GM11168 (cell line): ENCODE results near the gene RASSF7.

ENCODE experiments used
- in situ Hi-C: fragments of 300-500 bp; cut with MboI; formaldehyde crosslinking; loops from one replicate; pipeline ENCODE4 v1.12.0; 2022; ENCODE audit warnings: low sequenced_read_pairs; ENCODE audit not compliant: unreplicated experiment

Gene RASSF7

DNA sequence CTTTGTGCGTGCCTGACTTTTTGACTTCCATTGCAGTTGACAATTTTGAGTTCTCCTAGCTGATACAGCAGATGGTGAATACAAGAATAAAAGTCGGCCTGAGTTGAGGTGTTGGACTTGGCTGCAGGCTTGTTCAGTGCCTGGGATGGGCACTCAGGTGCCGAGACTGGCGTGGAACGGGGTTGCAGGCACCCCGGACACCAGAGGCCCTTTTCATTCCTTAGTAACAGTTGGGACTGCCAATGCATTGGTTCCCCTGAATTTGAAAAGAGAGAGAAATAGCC is 16.8 kb downstream of the RASSF7 start:
- in situ Hi-C loops, result no loop called here

DNA sequence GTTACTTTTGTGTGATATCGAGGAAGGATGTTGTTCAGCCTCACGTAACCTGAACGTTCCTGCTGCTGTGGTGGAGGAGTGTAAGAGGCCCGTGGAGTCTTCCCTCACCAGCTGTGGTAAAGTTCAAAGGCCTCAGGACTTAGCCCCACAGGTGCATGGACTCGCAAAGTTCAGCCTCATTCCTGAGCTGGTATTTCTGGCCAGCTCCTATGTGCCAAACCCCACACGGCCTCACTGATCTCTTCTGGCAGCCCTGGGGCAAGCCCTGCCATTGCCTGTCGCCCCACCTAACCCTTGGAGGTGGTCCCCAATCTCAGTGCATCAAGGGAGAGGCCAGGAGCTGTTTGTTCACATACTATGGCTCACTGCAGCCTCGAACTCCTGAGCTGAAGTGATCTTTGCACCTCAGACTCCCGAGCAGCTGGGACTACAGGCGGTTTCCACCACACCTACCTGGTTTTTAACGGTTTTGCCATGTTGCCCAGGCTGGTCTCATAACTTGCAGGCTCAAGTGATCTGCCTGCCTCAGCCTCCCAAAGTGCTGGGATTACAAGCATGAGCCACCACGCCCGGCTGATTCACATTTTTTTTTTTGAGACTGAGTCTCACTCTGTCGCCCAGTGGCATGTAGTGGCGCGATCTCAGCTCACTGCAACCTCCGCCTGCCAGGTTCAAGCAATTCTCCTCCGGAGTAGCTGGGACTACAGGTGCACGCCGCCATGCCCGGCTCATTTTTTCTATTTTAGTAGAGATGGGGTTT is 17.7 kb downstream of the RASSF7 start:
- in situ Hi-C loops, result no loop called here

DNA sequence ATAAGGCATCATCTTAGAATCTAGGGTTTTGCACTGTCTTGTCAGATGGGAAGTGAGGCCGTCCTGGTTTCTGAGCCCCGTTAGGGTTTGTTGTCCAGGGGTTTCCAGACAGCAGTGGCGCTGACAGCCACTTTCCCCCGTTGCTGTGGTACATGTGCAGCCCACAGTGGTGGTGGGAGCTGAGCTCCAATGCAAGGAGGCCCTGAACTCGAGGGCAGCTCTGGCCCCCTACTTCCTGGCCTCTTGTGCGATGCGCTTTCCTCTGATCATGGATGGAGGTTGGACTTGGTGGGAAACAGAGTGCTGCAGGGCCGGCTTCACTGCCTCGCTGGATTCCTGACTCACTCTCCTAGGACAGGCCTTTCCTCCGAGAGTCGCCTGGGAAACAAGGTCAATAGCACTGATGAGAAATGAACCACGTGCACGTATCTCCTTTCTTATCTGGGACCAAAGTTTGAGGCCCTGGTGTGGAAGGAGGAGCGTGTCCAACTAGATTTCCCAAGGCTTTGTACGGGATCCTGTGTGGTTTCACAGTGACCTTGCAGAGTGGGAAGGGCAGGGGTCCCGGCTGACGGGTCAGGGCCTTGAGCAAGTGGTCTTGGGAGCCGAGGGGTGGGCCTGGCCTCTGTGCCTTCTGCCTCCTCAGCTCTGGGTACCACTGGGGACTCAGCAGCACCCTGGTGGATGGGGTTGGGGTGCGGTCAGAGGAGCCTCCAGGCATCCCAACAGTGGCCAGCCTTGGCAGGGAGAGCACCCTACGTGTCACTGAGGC is 19.2 kb downstream of the RASSF7 start:
- in situ Hi-C loops, result no loop called here

DNA sequence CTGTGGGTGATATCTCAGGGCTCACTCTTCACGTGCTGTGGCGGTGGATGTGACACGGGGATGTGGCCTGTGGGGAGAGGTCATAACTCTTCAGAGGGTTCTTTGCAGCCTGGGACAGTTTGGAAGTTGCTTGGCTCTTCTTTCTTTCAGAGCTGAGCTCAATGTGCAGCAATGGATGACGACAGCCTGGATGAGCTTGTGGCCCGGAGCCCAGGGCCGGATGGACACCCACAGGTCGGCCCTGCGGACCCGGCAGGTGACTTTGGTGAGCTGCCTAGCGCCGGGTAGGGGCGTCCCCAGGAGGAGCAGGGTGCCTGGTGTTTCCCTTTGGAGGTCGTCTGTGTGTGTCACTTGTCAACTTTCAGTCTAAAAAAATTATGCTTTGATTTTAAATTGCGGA is 20.6 kb downstream of the RASSF7 start:
- in situ Hi-C loops, result no loop called here

DNA sequence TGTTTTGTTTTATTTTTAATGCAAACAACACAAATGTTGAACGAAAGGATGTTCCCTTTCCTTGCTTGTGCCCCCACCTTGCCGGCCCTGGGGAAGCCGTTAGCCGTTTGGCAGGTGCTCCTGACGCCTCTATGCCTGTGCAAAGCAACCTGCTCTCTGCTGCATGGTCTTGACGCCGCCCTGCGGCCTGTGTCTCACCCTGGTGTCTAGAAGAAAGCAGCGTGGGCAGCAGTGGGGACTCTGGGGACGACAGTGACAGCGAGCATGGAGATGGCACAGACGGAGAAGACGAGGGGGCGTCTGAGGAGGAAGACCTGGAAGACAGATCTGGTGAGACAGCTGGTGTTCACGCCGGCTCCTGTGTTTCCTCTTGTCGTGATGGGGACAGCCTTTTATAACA is 21.0 kb downstream of the RASSF7 start:
- in situ Hi-C loops, result no loop called here

DNA sequence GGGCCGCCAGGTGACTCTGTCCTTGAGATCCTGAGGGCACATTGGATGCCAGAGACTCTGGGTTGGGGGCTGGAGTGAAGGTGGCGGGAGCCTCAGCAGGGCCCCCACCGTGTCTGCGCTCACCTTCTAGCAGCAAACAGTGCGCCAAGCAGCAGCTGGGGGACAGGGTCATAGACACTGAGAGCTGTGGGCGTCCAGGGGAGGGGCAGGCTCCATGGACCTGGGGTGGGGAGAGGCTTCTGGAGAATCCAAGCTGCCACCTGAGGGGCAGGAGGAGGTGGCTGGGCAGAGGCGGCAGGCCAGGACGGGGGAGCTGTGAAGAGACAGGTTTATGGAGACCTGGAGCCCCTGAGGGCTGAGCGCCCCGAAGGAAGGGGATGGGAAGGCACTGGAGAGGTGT is 23.5 kb downstream of the RASSF7 start:
- in situ Hi-C loops, result no loop called here

DNA sequence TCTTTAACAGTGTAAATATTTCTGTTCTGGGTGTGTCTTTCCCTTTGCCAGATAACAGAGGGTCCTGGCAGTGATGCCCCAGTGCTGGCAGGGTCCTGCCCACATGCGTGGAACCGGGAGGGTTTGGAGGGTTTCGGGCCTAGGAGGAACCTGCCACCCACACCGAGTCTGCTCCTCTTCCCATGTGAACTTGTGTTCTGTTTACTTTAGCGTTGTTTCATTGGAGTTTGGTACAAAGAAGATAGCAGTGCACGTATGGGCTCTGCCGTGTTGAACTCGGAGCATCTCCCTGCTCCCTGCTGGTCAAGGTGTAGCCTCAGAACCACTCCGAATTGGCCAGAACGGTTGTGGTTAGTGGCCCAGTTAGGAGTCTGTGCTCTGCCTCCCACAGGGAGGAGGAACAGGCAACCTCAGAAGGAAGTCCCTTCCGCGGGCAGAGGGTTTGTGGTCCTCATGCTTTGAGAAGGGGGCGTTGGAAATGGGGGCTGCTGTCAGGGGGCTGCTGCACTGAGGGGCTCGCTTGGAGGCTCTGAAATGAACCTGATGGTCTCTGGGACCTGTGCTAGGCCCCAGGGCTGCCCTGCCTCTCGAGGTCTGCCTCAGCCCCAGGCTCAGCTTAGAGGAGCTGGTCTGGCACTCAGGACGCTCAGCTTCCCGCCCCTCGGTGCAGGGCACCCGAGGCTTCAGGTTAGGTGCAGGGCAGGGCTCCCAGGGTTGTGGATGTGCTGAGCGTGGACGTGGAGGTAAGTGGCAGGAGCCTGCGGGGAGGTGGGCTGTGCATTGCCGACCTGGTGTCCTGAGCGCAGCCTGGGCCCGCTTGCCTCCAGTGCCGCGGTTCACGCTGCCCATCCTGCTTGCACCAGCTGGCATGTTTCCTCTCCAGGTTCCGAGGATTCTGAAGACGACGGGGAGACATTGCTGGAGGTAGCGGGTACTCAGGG is 25.9 kb downstream of the RASSF7 start:
- in situ Hi-C loops, result no loop called here

DNA sequence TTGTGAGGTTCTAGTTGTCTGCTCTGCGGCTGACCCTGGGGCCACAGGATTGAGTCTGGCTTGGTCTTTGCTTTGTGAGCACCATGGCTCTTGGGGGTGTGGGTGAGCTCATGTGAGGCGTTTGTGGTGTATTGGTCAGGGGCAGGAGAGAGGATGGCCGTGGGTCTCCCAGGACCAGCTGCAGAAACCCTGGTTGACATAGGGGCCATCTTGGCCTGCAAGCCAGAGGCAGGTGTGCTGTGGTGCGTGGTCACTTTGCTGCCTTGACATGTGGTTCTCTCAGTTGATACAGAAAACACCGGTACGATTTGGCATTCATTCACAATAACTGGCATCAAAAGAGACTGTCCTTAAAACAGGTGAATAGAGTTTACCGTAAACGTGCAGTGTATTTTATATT is 26.8 kb downstream of the RASSF7 start:
- in situ Hi-C loops, result no loop called here

DNA sequence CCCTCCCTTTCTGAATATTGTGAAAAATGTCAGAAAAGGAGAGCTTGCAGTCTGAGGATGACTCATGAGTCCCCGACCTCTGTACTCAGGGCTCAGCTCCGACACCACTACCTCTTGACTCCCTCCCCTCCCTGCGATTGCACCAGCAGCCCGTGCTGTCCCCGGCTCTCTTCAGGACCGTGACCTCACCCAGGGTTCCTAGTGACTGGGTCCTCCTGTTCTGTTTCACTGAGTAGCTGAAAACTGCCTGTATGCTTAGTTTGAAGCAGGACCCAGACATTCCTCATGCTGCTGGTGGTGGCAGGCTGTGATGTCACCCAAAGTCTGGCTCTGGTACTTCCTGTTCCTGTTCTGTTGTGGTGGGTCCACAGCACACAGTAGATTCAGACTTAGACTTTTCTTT is 27.2 kb downstream of the RASSF7 start:
- in situ Hi-C loops, result no loop called here

DNA sequence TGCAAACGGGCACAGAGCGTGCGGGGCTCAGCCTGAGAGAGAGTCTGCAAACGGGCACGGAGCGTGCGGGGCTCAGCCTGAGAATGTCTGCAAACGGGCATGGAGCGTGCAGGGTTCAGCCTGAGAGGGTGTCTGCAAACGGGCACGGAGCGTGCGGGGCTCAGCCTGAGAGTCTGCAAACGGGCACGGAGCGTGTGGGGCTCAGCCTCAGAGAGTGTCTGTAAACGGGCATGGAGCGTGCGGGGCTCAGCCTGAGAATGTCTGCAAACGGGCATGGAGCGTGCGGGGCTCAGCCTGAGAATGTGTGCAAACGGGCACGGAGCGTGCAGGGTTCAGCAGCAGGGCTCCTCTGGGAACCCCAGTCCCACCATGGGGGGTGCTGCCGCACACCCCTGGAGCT is 29.0 kb downstream of the RASSF7 start:
- in situ Hi-C loops, result no loop called here

DNA sequence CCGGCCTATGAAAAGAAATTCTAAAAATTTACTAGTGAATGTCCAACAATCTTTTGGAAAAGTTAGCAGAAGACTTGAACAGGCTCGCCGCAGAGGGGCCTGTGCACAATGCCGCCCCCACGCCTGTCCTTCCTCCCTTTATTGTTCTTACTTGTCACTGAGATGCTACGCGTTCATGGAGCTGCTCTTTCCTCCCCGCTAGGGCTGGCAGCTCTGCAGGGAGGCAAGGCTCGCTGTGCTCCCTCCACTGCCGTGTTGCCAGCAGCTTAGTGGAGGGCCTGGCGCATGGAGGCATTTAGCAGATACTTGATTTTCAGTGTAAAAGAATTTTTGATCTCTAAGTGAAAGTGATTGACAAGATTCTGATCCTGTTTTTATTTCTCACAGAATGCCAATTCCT is 30.2 kb downstream of the RASSF7 start:
- in situ Hi-C loops, result no loop called here

DNA sequence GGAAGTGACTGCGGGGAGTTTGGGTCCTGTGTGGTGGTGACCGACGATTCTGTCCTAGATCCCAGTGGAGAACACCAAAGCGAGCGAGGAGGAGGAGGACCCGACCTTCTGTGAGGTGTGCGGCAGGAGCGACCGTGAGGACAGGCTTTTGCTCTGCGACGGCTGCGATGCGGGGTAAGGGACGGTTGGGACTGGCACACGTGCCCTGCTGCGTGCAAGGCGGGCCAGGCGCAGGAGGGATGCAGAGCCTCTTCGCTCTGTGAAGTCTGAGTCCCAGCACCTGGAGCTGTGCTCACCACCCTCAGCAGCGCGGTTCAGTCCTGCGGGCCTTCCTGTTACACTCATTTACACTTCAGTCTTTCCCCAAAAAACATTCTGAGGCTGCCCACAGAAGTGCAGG is 31.7 kb downstream of the RASSF7 start:
- in situ Hi-C loops, result no loop called here

DNA sequence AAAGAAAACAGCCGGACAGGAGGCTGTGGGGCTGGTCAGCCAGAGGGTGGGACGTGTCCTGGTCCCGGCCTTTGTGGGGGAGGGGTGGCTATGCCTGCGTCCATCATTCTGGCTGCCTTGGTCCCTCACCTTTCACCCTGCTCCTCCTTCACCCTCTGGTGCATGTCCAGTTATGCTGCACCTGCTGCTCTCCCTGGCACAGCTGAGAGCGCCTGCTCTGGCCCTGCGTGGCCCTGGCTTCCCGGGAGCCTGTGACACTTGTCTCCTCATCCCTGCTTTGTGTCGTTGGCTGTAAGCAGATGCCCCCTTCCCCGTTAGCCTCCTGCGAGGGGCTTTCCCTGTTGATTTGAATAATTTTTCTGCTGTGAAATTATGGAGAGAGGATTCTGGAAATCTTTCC is 32.1 kb downstream of the RASSF7 start:
- in situ Hi-C loops, result no loop called here

DNA sequence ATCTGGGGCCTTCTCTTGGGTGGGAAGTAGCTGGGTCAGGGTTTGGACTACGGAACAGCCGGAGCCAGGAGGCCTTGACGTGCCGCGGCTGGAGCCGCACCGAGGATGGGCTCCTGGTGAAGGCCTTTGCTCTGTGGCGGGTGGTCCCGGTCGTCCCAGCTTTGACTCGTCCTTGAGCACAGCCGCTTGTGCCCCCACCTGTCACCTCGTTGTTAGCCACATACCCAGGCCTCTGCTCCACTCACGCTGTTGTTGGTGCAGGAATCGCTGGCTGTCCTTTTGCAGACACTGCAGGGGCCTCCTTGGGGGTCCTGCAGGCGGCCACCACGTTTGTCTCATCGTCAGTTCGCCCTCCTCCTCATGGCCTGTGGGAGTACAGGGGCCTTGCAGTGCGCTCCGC is 32.6 kb downstream of the RASSF7 start:
- in situ Hi-C loops, result no loop called here

DNA sequence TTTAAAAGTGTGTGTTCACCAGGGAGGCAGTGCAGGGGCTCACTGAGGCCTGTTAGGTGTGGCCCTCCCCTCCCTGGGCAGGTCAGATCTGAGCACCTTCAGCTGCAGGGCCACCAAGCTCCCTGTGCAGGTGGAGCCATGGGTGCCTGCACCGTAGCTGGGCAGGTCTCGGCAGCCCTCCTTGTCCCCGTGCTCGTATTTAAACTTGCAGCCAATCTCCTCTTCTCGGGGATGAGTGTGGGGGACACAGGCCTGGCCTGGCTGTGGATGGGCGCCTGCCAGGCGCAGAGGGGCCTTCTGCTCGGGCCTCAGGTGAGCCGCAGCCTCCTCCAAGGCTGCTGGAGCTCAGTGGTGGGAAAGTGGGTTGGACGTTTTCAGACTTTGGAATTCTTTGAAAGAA is 34.6 kb downstream of the RASSF7 start:
- in situ Hi-C loops, result no loop called here

DNA sequence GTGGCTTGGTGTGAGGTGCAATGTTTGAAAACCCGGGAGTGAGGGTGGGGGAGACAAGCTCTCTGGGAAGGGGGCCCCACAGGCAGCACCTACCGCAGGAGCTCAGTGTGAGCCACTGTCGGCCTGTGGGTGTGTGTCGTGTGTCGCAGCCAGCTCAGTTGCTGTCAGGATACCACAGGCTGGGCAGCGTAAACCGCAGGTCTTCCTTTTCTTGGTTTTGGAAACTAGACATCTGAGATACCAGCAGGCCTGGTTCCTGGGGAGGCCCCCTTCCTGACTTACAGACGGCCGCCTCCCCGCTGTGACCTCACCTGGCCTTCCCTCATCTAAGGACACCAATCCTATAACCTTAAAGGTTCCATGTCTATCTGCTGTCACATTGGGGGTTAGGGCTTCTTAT is 35.6 kb downstream of the RASSF7 start:
- in situ Hi-C loops, result no loop called here

DNA sequence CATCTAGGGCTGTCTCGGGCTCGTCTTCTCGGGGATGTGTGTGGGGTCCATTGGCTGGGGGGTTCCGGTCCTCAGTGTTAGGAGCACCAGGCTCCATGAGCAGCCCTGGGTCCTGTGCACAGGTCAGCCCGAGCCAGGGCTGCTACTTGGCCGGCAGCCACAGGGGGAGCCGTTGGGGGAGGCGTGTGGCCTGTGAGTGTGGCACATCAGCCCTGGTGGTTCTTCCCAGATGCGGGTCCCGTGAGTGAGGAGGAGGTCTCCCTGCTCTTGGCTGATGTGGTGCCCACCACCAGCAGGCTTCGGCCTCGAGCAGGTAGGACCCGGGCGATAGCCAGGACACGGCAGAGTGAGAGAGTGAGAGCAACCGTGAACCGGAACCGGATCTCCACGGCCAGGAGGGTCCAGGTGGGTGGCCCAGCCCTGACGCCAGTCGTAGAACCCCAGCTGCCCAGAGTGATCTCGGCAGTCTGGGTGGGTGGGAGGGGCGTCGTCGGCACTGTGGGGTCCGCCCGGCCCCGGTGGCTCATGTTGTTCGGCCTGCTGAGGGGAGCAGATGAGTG is 36.5 kb downstream of the RASSF7 start:
- in situ Hi-C loops, result no loop called here

DNA sequence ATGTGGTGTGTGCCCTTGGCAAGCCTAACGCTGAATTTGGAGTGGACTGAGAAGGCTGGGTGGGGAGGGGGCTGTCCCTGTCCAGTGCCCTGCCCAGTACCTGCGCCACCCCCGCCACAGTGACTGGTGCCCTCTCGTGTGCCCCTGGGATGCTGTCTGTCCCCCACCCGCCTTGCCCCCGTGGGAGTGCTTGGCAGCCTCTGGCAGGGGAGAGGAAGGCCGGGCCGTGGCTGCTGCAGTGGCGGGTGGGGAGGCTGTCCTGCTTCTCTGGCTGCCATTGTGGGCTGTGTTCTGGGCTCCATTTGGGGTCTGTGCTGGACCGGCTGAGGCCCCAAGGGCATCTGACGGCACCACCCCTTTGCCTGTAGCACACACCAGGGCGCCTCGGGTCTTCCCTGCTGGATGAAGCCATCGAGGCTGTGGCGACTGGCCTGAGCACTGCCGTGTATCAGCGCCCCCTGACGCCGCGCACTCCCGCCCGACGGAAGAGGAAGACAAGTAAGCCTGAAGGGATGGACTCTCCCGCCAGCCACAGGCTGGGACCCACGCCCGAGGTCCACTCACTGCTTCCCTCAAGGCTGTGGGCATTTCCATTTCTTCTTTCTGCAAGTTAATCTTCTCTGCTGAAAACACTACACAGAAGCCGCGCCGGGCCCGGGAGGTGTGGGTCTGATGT is 37.4 kb downstream of the RASSF7 start:
- in situ Hi-C loops, result no loop called here

DNA sequence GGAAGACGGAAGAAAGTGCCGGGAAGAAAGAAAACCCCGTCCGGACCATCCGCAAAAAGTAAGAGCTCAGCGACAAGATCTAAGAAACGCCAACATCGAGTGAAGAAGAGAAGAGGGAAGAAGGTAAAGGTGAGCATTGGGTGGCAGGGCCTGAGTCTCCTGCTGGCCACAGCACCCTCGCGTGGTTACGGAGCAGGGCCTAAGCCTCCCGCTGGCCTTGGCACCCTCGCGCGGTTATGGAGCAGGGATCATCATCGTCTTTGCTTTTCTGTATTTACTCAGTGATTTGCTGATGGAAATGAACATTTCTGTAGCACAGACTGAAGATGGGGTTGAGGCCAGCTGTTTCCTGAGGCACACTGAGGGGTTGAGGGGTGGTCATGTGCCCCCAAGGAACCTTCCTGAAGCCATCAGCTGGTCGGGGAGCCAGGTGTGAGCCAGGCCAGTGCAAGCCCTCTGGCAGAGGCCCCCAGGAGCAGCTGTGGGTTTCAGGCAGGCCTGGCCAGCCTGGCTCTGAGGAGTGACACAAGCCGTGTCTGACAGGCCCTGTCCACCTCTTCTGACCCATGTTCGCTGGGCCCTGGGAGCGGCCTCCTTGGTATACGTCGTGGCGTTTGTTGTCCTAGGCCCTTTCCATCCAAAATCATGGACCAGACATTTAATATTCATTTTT is 40.9 kb downstream of the RASSF7 start:
- in situ Hi-C loops, result loop anchor here (5.0 kb wide), 1 partner anchor 66 kb away; no protein-coding TSS in a partner anchor

DNA sequence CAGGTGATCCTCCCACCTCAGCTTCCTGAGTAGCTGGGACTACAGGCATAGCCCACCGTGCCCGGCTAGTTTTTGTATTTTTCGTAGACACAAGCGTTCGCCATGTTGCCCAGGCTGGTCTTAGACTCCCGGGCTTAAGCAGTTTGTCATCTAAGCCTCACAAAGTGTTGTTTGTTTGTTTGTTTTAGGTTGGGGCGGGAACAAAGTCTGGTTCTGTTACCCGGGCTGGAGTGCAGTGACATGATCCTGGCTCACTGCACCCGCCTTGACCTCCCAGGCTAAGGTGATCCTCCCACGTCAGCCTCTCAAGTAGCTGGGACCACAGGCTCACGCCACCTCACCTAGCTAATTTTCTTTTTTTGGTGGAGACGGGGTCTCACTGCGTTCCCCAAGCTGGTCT is 42.4 kb downstream of the RASSF7 start:
- in situ Hi-C loops, result loop anchor here (5.0 kb wide), 1 partner anchor 64 kb away; no protein-coding TSS in a partner anchor
